H9 (cell line): ENCODE results near the gene GFOD2. TPM values are rescaled to one million over a fixed set of nuclear protein-coding genes. Genes with fewer than 3 reads are reported as not detected.

ENCODE experiments used
- DNase-seq: peaks from one replicate; pipeline ENCODE4 v3.0.0-alpha.2; 2017
- H2AFZ ChIP-seq: one replicate; pipeline ENCODE4 v1.6.1; 2013; ENCODE audit warnings: mild to moderate bottlenecking, low read length, control low read depth, moderate library complexity
- H2AK5ac ChIP-seq: 2 replicates; pipeline ENCODE4 v1.6.1; 2013; ENCODE audit warnings: low read length, control low read depth, mixed read lengths; ENCODE audit not compliant: insufficient read length
- H2BK120ac ChIP-seq: one replicate; pipeline ENCODE4 v1.6.1; 2013; ENCODE audit warnings: low read depth, mild to moderate bottlenecking, low read length, control low read depth, inconsistent platforms; ENCODE audit not compliant: poor library complexity, severe bottlenecking
- H2BK12ac ChIP-seq: 2 replicates; pipeline ENCODE4 v1.6.1; 2013; ENCODE audit warnings: low read length, control low read depth, mixed read lengths, low read depth; ENCODE audit not compliant: insufficient read length
- H2BK15ac ChIP-seq: 2 replicates; pipeline ENCODE4 v1.6.1; 2013; ENCODE audit warnings: low read depth, low read length, control low read depth
- H2BK20ac ChIP-seq: one replicate; pipeline ENCODE4 v1.6.1; 2013; ENCODE audit warnings: low read depth, mild to moderate bottlenecking, low read length, control low read depth, inconsistent platforms; ENCODE audit not compliant: poor library complexity, severe bottlenecking
- H2BK5ac ChIP-seq: 2 replicates; pipeline ENCODE4 v1.6.1; 2013; ENCODE audit warnings: low read length, control low read depth, mixed read lengths; ENCODE audit not compliant: insufficient read length
- H3K14ac ChIP-seq: 2 replicates; pipeline ENCODE4 v1.6.1; 2013; ENCODE audit warnings: low read length, control low read depth; ENCODE audit not compliant: insufficient read depth
- H3K18ac ChIP-seq: 2 replicates; pipeline ENCODE4 v1.6.1; 2013; ENCODE audit warnings: low read depth, mild to moderate bottlenecking, mixed read lengths, low read length, control low read depth; ENCODE audit not compliant: insufficient read length
- H3K23ac ChIP-seq: 2 replicates; pipeline ENCODE4 v1.6.1; 2013; ENCODE audit warnings: low read length, control low read depth, mixed read lengths, low read depth; ENCODE audit not compliant: insufficient read length
- H3K23me2 ChIP-seq: 2 replicates; pipeline ENCODE4 v1.6.1; 2013; ENCODE audit warnings: low read depth, mild to moderate bottlenecking, mixed read lengths, low read length, control low read depth; ENCODE audit not compliant: insufficient read length, poor library complexity, severe bottlenecking
- H3K27ac ChIP-seq: 2 replicates; pipeline ENCODE4 v1.5.1; 2013; ENCODE audit warnings: low read length, control low read depth, mixed read lengths, low read depth; ENCODE audit not compliant: insufficient read length
- H3K27me3 ChIP-seq: 2 replicates; pipeline ENCODE4 v1.6.1; 2013; ENCODE audit warnings: low read length, control low read depth, inconsistent platforms; ENCODE audit not compliant: insufficient read depth
- H3K4ac ChIP-seq: 2 replicates; pipeline ENCODE4 v1.6.1; 2013; ENCODE audit warnings: low read depth, mild to moderate bottlenecking, control low read depth, inconsistent platforms, low read length, moderate library complexity
- H3K4me1 ChIP-seq: 2 replicates; pipeline ENCODE4 v1.6.1; 2013; ENCODE audit warnings: low read length, control low read depth, inconsistent platforms; ENCODE audit not compliant: insufficient read depth
- H3K4me2 ChIP-seq: 2 replicates; pipeline ENCODE4 v1.6.1; 2013; ENCODE audit warnings: low read length, control low read depth, mixed read lengths; ENCODE audit not compliant: insufficient read length, insufficient read depth
- H3K56ac ChIP-seq: 2 replicates; pipeline ENCODE4 v1.6.1; 2013; ENCODE audit warnings: low read depth, mild to moderate bottlenecking, mixed read lengths, low read length, control low read depth; ENCODE audit not compliant: insufficient read length
- H3K79me1 ChIP-seq: 2 replicates; pipeline ENCODE4 v1.6.1; 2013; ENCODE audit warnings: low read depth, mild to moderate bottlenecking, moderate library complexity, low read length, control low read depth, inconsistent platforms; ENCODE audit not compliant: insufficient read depth, poor library complexity, severe bottlenecking
- H3K79me2 ChIP-seq: 2 replicates; pipeline ENCODE4 v1.6.1; 2013; ENCODE audit warnings: low read length, control low read depth, inconsistent platforms; ENCODE audit not compliant: insufficient read depth
- H3K9ac ChIP-seq: 2 replicates; pipeline ENCODE4 v1.6.1; 2013; ENCODE audit warnings: low read length, control low read depth, mixed read lengths; ENCODE audit not compliant: insufficient read length; ENCODE audit errors: extremely low read depth
- H3K9me3 ChIP-seq: one replicate; pipeline ENCODE4 v1.6.1; 2013; ENCODE audit warnings: low read depth, low read length, inconsistent platforms; ENCODE audit not compliant: control insufficient read depth
- H3T11ph ChIP-seq: one replicate; pipeline ENCODE4 v1.6.1; 2013; ENCODE audit warnings: mild to moderate bottlenecking, low read length, control low read depth, inconsistent platforms
- H4K20me1 ChIP-seq: one replicate; pipeline ENCODE4 v1.6.1; 2013; ENCODE audit not compliant: control insufficient read depth, insufficient read length, insufficient read depth
- H4K5ac ChIP-seq: 2 replicates; pipeline ENCODE4 v1.6.1; 2013; ENCODE audit warnings: low read depth, mild to moderate bottlenecking, mixed read lengths, low read length, control low read depth; ENCODE audit not compliant: insufficient read length
- H4K8ac ChIP-seq: replicated peaks from 2 replicates; pipeline ENCODE4 v1.6.1; 2013; ENCODE audit warnings: low read length, control low read depth, mixed read lengths, low read depth; ENCODE audit not compliant: insufficient read length
- H4K91ac ChIP-seq: 2 replicates; pipeline ENCODE4 v1.6.1; 2013; ENCODE audit warnings: low read depth, mild to moderate bottlenecking, moderate library complexity, mixed read lengths, low read length, control low read depth; ENCODE audit not compliant: insufficient read length
- H3K27ac Mint-ChIP-seq, 3 experiments: 2 replicates in 2 of 3; 3 replicates in 1 of 3; pipeline ENCODE4 v1.8.0; 2020 to 2021; ENCODE audit warnings: mixed read lengths in 3 of 3, mild to moderate bottlenecking in 1 of 3, moderate library complexity in 1 of 3
- H3K27me3 Mint-ChIP-seq: 2 replicates; pipeline ENCODE4 v1.8.0; 2021; ENCODE audit warnings: low read depth, mild to moderate bottlenecking, moderate library complexity, mixed read lengths
- H3K36me3 Mint-ChIP-seq, 3 experiments: 2 replicates in 2 of 3; 3 replicates in 1 of 3; pipeline ENCODE4 v1.8.0; 2020 to 2021; ENCODE audit warnings: low read depth in 3 of 3, mixed read lengths in 3 of 3; ENCODE audit not compliant: insufficient read depth in 1 of 3
- H3K4me1 Mint-ChIP-seq, 2 experiments: 2 replicates each; pipeline ENCODE4 v1.8.0; 2020; ENCODE audit warnings: mixed read lengths in 2 of 2
- H3K4me3 Mint-ChIP-seq, 2 experiments: 2 replicates in 1 of 2; 3 replicates in 1 of 2; pipeline ENCODE4 v1.8.0; 2020 to 2021; ENCODE audit warnings: mild to moderate bottlenecking in 2 of 2, mixed read lengths in 2 of 2, moderate library complexity in 1 of 2
- H3K9me3 Mint-ChIP-seq, 2 experiments: 2 replicates in 1 of 2; 3 replicates in 1 of 2; pipeline ENCODE4 v1.8.0; 2020; ENCODE audit warnings: mild to moderate bottlenecking in 2 of 2, mixed read lengths in 2 of 2, moderate library complexity in 1 of 2
- WGBS: extraction: QIAGEN DNeasy Blood & Tissue Kit; methylation state at CpG from one replicate; pipeline ENCODE4 v1.1.7; 2013; ENCODE audit warnings: missing lambda C conversion rate, low lambda C conversion rate, mixed read lengths; ENCODE audit not compliant: insufficient read length; ENCODE audit errors: extremely low coverage; 5-methylcytosine and 5-hydroxymethylcytosine counted together
- total RNA-seq: library from RNA; stranded (reverse); gene quantifications from 2 replicates; pipeline ENCODE4 v1.2.1, GENCODE V29; 2021
- TF ChIP-seq, protein P1 (sequence below): fragments of 200-600 bp; sonication (generic); conservative IDR thresholded peaks from 3 replicates; pipeline ENCODE4 v1.8.0; 2021; ENCODE audit warnings: antibody characterized with exemption, mild to moderate bottlenecking

The GFOD2 gene
- total RNA-seq, 1 experiment from 2014 or later = 21.8 TPM

DNA sequence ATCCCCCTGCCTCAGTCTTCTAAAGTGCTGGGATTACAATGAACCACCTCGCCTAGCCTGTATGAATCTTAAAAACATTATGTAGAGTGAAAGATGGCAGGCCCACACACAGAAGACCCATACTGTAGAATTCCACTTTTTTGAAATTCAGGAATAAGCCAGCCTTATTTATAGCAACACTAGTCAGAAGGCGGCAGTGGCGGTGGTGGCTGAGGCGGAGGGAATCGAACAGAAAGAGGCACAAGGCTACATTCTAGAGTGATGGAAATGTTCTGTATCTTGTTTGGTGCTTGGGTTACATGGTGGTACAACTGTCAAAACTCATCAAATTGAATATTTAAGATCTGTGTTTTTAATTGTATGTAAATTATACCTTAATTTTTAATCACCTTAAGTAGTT, 11.3 kb downstream of the GFOD2 start:
- Histone ChIP-seq H2BK12ac (no peak overlapping the region), H3K23me2 (no peaks in the 10 kb centered on the region), H2BK15ac (no peak overlapping the region), H3K4me1 (no peaks in the 10 kb centered on the region; the same call in 1 of the 2 replicates), H4K20me1 (no peaks in the 10 kb centered on the region), H2BK5ac (no peak overlapping the region), H3T11ph (no peak overlapping the region), H4K91ac (no peak overlapping the region), H2AK5ac (no peak overlapping the region), H2BK120ac (no peak overlapping the region), H3K4me2 (no peak overlapping the region), H2BK20ac (no peak overlapping the region), H3K79me2 (peaks cover 5% of the 10 kb centered on the region; the same call in 1 of the 2 replicates), H4K8ac (no peak overlapping the region), H3K23ac (no peak overlapping the region), H3K18ac (no peak overlapping the region), H3K79me1 (peaks cover 6% of the 10 kb centered on the region), H3K9me3 (no peaks in the 10 kb centered on the region), H3K56ac (no peak overlapping the region), H3K4ac (no peak overlapping the region), H3K27ac (no peak overlapping the region), H3K9ac (no peak overlapping the region), H3K14ac (no peak overlapping the region), H4K5ac (no peak overlapping the region), H3K27me3 (no peaks in the 10 kb centered on the region), H2AFZ (no peak overlapping the region)
- TF ChIP-seq, protein P1, sequence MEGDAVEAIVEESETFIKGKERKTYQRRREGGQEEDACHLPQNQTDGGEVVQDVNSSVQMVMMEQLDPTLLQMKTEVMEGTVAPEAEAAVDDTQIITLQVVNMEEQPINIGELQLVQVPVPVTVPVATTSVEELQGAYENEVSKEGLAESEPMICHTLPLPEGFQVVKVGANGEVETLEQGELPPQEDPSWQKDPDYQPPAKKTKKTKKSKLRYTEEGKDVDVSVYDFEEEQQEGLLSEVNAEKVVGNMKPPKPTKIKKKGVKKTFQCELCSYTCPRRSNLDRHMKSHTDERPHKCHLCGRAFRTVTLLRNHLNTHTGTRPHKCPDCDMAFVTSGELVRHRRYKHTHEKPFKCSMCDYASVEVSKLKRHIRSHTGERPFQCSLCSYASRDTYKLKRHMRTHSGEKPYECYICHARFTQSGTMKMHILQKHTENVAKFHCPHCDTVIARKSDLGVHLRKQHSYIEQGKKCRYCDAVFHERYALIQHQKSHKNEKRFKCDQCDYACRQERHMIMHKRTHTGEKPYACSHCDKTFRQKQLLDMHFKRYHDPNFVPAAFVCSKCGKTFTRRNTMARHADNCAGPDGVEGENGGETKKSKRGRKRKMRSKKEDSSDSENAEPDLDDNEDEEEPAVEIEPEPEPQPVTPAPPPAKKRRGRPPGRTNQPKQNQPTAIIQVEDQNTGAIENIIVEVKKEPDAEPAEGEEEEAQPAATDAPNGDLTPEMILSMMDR = no peak
- Mint-ChIP-seq H3K27ac (no peak overlapping the region), H3K9me3 (no peaks in the 10 kb centered on the region; a peak in 1 of 5 replicates), H3K4me3 (no peak overlapping the region), H3K4me1 (peaks cover 13 to 17% of the 10 kb centered on the region in 2 experiments), H3K36me3 (peaks cover 2 to 7% (median 5%) of the 10 kb centered on the region in 3 experiments; a peak in 4 of 7 replicates), H3K27me3 (no peaks in the 10 kb centered on the region)
- WGBS = no CpG with 5 or more reads among the region's 5 CpGs
- DNase-seq = no peak
